Right lobe of liver (tissue), 6 donors: Measurements from ENCODE around the gene TRIM38. TPM values are rescaled to one million over a fixed set of nuclear protein-coding genes. Genes with fewer than 3 reads are reported as not detected.

Experiments used
- ATAC-seq, 4 donors: fragments of 200-7000 bp; cut with Tn5 transposase; one replicate each; pipeline ENCODE4 v1.9.1; 2020; ENCODE audit warnings: mild to moderate bottlenecking in 4 of 4, moderate library complexity in 4 of 4
- DNase-seq, 3 donors: peaks; one replicate each; pipeline ENCODE4 v3.0.0-alpha.2; 2020
- H3K27ac ChIP-seq, 3 donors: fragments of 200-600 bp; one replicate each; pipeline ENCODE4 v1.8.0; 2022
- H3K27me3 ChIP-seq, 2 donors: fragments of 200-600 bp; one replicate each; pipeline ENCODE4 v1.8.0; 2022
- H3K36me3 ChIP-seq, 4 donors: fragments of 200-600 bp; sonication (generic) in 1 of 4; one replicate each; pipeline versions ENCODE4 v1.5.1 to v1.8.0; 2017 to 2022; ENCODE audit warnings: control low read depth in 1 of 4
- H3K4me1 ChIP-seq, 4 donors: fragments of 200-600 bp; sonication (generic) in 1 of 4; one replicate each; pipeline versions ENCODE4 v1.5.1 to v1.8.0; 2017 to 2022; ENCODE audit warnings: control low read depth in 1 of 4
- H3K4me3 ChIP-seq, 3 donors: fragments of 200-600 bp; one replicate each; pipeline ENCODE4 v1.8.0; 2022
- H3K9me3 ChIP-seq, 4 donors: fragments of 200-600 bp; sonication (generic) in 1 of 4; one replicate each; pipeline versions ENCODE4 v1.5.1 to v1.8.0; 2017 to 2022; ENCODE audit warnings: control low read depth in 1 of 4
- POLR2A ChIP-seq: fragments of 450-650 bp; IDR thresholded peaks from one replicate; pipeline ENCODE4 v1.6.1; 2017; ENCODE audit warnings: antibody characterized with exemption, mild to moderate bottlenecking
- whole genome bisulfite sequencing: methylation state at CpG from one replicate; pipeline ENCODE4 v1.1.6; 2018; ENCODE audit warnings: low coverage, low lambda C conversion rate; ENCODE audit not compliant: insufficient coverage; ENCODE audit errors: missing lambda C conversion rate; 5-methylcytosine and 5-hydroxymethylcytosine counted together
- intact Hi-C, 2 donors: fragments of 100-400 bp; cut with DNase I; formaldehyde crosslinking; loops; one replicate each; pipeline versions ENCODE4 v1.11.2 to v1.14.1; 2022
- total RNA-seq, 6 experiments: library from RNA; depleted of rRNA in 2 of 6; stranded (reverse); fragments of >200 nt in 2 of 6; fragmentation: NEBNext Ultra II Directional in 3 of 6; extraction: Animal tissue kit (Norgen Biotek cat#: 25700) in 3 of 6; gene quantifications; one replicate each; pipeline versions ENCODE4 v1.1.0 to v1.2.4, GENCODE V29; 2016 to 2023
- TF ChIP-seq, protein P1 (sequence below), 4 donors: fragments of 200-600 bp in 3 of 4; fragments of 450-650 bp in 1 of 4; IDR thresholded peaks; one replicate each; pipeline versions ENCODE4 v1.5.1 to v1.8.0; 2016 to 2022; ENCODE audit warnings: antibody characterized with exemption in 4 of 4, mild to moderate bottlenecking in 2 of 4
- donor health status: DM: no; HTN: yes; CAD: no.
- donor health status: DM: no; HTN: no; CAD: no.
- donor health status: DM: no; HTN: no; CAD: no.
- donor health status: DM: no; HTN: yes; CAD: no.
- donor health status: DM: no; HTN: yes; CAD: no.

The TRIM38 gene
- total RNA-seq, 6 experiments from 2014 or later, result 3.1 to 7.2 (median 4.5) TPM

GRCh38 chr6:26029570-26029856 lies 66.9 kb downstream of the TRIM38 start:
- peaks cover 0 to 23% (median 13%) of the 10 kb centered on the region in 4 donors for H3K4me1 ChIP-seq
- H3K27me3 ChIP-seq, result no peaks in the 10 kb centered on the region
- intact Hi-C loops, result no loop called here
- H3K9me3 ChIP-seq, result no peaks in the 10 kb centered on the region
- no peak for DNase-seq
- H3K27ac ChIP-seq, result no peak overlapping the region
- no peak overlapping the region for H3K4me3 ChIP-seq
- no peaks in the 10 kb centered on the region for H3K36me3 ChIP-seq
- TF ChIP-seq, protein P1, sequence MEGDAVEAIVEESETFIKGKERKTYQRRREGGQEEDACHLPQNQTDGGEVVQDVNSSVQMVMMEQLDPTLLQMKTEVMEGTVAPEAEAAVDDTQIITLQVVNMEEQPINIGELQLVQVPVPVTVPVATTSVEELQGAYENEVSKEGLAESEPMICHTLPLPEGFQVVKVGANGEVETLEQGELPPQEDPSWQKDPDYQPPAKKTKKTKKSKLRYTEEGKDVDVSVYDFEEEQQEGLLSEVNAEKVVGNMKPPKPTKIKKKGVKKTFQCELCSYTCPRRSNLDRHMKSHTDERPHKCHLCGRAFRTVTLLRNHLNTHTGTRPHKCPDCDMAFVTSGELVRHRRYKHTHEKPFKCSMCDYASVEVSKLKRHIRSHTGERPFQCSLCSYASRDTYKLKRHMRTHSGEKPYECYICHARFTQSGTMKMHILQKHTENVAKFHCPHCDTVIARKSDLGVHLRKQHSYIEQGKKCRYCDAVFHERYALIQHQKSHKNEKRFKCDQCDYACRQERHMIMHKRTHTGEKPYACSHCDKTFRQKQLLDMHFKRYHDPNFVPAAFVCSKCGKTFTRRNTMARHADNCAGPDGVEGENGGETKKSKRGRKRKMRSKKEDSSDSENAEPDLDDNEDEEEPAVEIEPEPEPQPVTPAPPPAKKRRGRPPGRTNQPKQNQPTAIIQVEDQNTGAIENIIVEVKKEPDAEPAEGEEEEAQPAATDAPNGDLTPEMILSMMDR (IDR thresholded peaks at IDR 0.05), result no peak
- no peak for TF ChIP-seq POLR2A
- ATAC-seq, result no peak

- Histone ChIP-seq H3K4me1 (peaks cover 0 to 23% (median 13%) of the 10 kb centered on the region in 4 donors), H3K27ac (no peak overlapping the region), H3K36me3 (no peaks in the 10 kb centered on the region), H3K9me3 (no peaks in the 10 kb centered on the region), H3K4me3 (no peak overlapping the region), H3K27me3 (no peaks in the 10 kb centered on the region)
- TF ChIP-seq, protein P1 (IDR thresholded peaks at IDR 0.05), result no peak
- no peak for TF ChIP-seq POLR2A
- ATAC-seq, result no peak
- intact Hi-C loops, result no loop called here
- DNase-seq, result no peak
- WGBS, result 82% methylated on average over 7 of the region's 7 CpGs
Observed at GRCh38 chr6:26029857-26030653, 67.5 kb downstream of the TRIM38 start.

- H3K4me1 ChIP-seq, result peaks cover 0 to 19% (median 11%) of the 10 kb centered on the region in 4 donors
- TF ChIP-seq, protein P1 (IDR thresholded peaks at IDR 0.05), result no peak
- TF ChIP-seq POLR2A, result no peak
- no peak overlapping the region for H3K4me3 ChIP-seq
- no peak overlapping the region for H3K27ac ChIP-seq
- no peaks in the 10 kb centered on the region for H3K36me3 ChIP-seq
- H3K27me3 ChIP-seq, result no peaks in the 10 kb centered on the region
- no peak for ATAC-seq
- no peaks in the 10 kb centered on the region for H3K9me3 ChIP-seq
- WGBS, result 66% methylated on average over 3 of the region's 3 CpGs
- intact Hi-C loops, result no loop called here
- DNase-seq, result no peak
Observed at GRCh38 chr6:26030716-26031115, 68.1 kb downstream of the TRIM38 start.

GRCh38 chr6:26031151-26031594 lies 68.6 kb downstream of the TRIM38 start:
- Histone ChIP-seq H3K4me3 (peak overlapping the region in 2 of 3 donors; percentile 46 to 62), H3K4me1 (peaks cover 0 to 16% (median 10%) of the 10 kb centered on the region in 4 donors), H3K27ac (peak overlapping the region in 1 of 3 donors; percentile 80), H3K36me3 (no peaks in the 10 kb centered on the region), H3K27me3 (no peaks in the 10 kb centered on the region), H3K9me3 (no peaks in the 10 kb centered on the region)
- intact Hi-C loops, result no loop called here
- no peak for TF ChIP-seq POLR2A
- TF ChIP-seq, protein P1 (IDR thresholded peaks at IDR 0.05), result no peak
- 25% methylated on average over 5 of the region's 5 CpGs for WGBS
- no peak for ATAC-seq
- DNase-seq, result no peak
